HG03558 (cell line): ENCODE results near the gene HPCAL1.

Source experiments
- ATAC-seq: cut with Tn5 transposase; IDR thresholded peaks from one replicate; pipeline ENCODE4 v1.9.1; 2021; ENCODE audit warnings: moderate number of reproducible peaks; ENCODE audit not compliant: unreplicated experiment; ENCODE audit errors: extremely low read depth

Gene HPCAL1

DNA sequence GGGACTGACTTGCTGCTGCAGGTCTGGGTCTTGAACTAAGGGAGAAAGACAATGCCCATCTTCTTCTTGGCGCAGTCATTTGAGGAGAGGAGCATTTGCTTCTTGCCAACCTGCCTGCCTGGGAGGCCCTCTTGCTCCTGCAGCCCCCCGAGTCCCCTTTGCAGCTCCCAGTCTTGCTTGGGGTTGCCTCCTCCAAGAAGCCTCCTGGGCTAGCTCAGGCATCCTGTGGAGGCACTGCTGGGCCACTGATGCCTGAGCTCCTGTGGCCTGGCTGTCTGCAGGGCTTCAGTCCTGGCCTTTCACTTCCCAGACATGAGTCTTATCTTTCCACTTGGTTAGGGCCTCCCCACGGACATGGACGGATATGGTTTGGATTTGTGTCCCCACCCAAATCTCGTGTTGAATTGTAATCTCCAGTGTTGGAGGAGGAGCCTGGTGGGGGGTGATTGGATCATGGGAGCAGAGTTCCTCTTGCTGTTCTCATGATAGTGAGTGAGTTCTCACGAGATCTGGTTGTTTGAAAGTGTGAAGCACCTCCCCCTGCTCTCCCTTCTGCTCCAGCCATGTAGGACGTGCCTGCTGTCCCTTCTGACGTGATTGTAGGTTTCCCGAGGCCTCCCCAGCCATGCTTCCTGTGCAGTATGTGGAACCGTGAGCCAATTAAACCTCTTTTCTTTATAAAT, 17.3 kb downstream of the HPCAL1 start:
- ATAC-seq: no peak

DNA sequence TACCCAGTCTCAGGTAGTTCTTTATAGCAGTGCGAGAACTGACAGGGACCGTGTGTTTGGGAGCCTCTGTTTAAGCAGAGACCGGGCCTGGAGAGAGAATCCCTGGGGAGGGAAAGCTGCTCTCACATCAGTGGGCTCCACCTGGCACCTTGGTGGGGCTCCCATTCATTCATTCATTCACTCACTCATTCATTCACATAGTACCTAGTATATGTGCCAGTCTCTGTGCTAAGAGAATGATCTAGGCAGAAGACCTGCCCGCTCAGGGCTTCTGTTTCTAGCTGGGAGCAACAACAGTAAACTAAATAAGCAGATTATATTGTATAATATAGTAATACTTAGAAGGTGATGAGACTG, 17.8 kb downstream of the HPCAL1 start:
- no peak for ATAC-seq

DNA sequence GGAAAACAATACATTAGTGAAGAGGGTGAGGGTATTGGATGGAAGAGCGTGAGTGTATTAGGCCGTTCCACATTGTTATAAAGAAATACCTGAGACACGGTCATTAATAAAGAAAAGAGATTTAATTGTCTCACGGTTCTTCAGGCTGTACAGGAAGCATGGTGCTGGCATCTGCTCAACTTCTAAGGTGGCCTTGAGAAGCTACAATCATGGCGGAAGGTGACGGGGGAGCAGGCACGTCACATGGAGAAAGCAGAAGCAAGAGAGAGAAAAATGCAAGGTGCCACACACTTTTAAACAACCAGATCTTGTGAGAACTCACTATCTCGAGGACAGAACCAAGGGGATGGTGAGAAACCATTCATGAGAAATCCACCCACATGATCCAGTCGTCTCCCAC, 18.2 kb downstream of the HPCAL1 start:
- no peak for ATAC-seq

DNA sequence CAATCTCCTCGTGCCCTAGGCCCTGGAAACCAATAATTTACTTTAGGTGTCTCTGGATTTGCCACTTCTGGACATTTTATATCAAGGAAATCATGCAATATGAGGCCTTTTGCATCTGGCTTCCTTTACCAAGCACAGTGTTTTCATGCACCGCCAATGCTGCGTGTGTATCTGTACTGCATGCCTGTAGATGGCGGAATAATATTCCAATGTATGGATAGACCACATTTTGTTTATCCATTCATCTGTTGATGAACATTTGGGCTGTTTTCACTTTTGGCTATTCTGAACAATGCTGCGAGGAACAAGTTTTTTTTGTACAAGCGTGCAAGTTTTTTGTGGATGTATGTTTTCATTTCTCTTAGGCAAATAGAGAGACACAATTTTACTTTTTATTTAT, 18.9 kb downstream of the HPCAL1 start:
- ATAC-seq: no peak

DNA sequence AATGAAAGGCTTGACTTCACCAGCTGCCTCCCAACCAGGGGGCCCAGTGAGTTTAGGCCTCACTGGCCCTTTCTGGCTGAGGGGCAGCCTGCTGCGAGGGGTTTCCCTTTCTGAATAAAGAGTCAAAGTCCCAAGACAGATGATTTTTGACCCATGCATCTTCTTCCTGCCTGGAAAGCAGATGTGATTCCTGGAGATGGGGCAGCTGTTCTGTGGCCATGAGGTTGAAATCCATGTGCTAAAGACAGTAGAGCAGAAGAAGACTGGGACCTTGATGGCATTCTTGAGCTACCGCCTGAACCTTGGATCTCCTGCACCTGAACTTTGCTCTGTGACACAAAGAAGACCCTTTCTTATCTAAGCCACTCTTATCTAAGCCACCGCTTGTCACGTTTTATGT, 19.8 kb downstream of the HPCAL1 start:
- ATAC-seq: no peak

DNA sequence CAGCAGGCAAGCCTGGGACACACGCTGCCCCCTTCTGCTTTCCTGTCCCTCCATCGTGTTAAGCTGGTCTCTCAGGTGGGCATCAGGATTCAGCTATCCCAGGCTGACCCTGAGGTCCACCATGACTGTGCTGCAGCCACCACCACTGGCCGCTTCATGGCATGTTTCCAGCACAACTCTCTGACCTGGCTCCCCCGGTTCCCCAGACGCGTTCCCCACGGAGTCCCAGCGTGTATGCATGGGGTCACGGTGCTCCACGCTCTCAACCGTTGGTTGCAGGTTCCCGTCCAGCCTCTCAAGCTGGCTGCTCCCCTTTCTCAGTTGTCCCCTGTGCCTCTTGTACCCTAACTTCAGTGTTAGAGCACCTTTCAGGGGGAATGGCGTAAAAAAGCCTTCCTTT, 20.3 kb downstream of the HPCAL1 start:
- ATAC-seq: no peak

DNA sequence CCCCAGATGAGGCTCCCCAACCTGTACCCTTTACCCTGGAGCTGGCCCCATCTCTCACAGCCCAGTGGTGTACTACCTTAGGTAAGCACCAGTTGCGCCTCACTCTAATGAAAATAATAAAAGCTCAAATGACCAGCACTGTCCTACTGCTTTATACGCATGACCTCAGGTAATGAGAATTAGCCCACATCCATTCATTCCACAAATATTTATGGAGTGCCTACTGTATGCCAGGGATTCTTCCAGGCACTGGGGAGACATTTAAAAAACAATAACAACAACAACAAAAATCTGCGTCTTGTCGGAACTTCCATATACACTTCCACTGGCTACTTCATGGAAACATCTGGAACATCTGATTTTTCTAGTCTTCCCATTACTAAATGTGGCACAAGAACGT, 20.8 kb downstream of the HPCAL1 start:
- no peak for ATAC-seq

DNA sequence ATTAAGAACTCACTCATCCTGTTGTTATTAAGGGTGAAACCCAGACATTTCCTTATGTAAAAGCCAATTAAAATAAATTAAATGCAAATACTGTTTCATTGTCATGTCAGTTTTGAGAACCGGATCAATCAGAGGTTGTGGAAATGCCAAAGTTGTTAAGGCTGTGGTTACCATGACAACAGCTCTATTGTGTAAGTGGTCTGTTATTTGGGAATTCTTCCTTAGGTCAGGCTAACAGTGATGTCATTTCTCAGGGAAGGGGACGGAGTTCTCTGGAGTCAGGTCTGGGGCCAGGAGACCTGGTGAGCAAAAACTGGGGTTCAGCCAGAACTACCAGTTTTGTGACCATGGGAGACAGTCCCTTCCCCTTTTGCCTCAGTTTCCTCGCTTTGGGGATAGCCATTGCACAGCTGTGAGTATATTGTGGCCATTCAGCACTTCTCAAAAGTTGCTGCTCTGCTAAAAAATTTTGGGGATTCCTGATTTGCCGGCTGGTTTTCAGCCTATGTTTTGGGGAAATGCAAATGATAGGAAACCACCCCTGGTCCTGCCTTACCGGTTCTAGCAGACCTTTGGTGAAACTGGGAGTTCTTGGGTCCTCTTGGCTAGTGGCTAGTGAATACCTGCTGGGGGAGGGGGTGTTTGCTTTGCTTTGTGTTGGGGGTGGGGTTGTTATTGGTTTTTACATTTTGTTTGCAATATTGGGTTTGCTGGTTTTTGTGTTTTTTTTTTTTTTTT, 21.6 kb downstream of the HPCAL1 start:
- ATAC-seq: no peak

DNA sequence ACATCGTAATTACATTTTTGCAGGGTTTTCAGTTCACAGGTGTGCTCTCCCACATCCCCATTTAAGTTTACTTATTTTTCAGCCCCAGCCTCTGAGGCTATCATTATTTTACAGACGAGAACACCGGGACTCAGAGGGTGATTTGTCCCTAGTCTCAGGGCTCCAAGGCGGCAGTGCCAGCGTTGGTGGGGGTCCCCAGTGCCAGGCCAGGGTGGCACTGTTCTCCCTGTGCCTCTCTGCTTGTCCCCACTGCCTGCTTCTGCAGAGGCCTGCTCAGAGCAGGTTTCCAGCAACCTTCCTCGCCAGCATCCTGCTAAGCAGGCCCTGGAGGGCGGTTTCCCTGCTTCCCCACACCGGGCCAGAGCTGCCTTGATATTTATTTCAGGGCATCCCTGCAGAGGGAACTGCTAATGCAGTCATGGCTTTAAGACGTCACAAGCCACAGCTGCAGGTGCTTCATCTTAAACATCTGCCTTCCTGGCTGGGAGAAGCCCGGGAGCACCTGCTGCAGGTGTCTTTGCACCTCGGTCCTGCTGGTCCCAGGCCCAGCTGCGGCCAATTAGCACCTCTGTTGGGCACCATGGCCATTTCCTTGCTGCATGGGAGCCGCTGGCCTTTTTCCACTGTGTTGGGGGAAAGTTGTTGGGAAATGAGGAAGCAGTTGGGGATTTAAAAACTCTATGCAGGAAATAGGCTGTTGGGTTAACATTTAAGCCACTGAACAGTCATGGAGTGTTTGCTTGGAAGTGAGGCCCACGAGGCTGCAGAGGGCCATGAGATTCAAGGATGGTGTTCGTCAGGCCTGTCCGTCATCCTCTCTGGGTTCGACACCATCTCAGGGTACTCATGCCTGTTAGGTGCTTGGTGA, 22.8 kb downstream of the HPCAL1 start:
- ATAC-seq: no peak

DNA sequence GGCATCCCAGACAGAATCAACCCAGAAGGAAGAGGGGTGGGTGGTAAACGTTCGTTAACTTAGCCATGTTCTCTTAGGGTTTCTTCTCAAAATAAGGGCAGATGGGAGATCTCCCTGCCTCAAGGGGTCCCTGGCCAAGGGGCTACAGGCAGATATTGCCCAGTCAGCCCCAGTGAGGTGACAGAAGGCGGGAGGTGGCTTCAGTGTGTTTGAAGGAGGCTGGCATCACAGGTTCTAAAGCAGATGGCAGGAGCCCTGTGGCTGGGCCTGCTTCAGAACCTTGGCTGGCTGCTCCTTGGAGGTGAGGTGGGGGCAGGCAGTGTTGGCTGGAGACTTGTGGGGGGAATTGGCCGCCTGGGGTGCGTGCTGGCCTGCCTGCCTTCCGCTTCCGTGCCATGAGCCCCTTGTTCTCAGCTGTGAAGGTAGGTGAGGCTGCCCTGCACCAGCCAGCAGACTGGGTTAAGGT, 23.5 kb downstream of the HPCAL1 start:
- no peak for ATAC-seq

DNA sequence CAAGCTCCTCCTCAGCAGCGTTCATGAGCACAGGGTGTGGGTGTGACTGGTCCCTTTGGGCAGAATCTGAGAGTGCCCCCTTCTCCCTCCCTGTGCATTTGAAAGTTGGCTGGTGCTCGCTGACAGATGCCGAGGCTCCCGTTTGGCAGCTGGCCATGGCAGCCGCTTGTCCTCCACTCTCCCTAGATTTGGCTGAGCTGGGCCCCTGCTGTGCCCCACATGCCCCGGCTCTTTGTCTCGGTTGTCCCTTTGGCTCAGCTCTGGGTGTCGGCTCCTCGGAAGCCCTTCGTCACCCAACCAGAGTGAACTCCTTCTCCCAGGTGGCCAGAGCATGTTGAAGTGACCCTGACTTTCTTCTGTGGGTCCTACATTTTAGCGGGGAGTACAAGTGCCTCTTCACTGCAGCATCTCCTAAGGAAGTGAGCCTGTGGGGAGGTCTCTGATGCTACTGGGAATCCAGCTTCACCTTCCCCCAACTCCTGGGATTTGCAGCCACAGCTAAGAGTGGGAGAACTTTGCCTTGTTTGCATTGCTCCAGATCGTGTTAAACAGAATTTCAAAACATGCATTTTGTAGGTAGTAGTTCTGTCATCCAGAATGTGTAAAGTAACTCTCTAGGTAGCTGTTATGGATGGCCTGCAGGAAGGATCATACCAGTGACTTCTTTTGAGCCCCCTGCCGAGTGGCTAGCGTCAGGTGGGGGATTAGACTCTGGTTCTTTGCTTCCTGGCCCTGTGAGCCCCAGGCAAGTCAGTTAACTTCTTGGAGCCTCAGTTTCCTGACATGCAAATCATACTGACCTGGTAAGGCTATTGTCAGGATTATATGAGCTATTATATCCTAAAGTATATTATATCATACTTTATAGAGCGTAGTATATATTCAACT, 24.2 kb downstream of the HPCAL1 start:
- no peak for ATAC-seq

DNA sequence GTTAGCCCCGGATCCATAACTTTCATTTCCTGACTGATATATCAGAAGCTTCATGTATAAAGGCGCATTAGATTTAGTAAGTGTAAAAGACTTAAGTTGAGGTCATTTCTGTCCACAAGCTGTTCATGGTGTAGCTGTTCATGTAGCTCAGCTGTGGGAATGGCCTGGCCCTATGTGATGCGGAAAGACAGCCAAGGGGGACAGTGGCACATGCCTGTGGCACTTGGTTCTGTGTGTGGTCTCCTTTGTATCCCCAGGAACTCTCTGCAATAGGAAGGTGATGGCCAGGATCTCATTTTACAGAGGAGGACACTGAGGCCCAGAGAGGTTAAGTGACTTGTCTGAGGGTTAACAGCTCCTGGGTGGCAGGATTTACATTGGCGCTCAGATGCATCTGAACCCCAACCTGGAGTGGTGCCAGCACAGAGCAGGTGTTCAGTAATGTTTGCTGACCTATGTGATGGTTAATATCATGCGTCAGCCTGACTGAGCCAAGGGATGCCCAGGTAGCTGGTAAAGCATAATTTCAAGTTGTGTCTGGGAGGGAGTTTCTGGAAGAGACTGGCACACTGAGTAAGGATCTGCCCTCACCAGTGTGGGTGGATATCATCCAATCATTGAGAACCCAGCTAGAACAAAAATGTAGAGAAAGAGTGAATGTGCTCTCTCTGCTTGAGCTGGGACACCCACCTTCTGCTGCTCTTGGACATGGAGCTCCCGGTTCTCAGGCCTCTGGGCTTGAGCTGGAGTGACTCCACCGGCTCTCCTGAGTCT, 25.4 kb downstream of the HPCAL1 start:
- no peak for ATAC-seq

DNA sequence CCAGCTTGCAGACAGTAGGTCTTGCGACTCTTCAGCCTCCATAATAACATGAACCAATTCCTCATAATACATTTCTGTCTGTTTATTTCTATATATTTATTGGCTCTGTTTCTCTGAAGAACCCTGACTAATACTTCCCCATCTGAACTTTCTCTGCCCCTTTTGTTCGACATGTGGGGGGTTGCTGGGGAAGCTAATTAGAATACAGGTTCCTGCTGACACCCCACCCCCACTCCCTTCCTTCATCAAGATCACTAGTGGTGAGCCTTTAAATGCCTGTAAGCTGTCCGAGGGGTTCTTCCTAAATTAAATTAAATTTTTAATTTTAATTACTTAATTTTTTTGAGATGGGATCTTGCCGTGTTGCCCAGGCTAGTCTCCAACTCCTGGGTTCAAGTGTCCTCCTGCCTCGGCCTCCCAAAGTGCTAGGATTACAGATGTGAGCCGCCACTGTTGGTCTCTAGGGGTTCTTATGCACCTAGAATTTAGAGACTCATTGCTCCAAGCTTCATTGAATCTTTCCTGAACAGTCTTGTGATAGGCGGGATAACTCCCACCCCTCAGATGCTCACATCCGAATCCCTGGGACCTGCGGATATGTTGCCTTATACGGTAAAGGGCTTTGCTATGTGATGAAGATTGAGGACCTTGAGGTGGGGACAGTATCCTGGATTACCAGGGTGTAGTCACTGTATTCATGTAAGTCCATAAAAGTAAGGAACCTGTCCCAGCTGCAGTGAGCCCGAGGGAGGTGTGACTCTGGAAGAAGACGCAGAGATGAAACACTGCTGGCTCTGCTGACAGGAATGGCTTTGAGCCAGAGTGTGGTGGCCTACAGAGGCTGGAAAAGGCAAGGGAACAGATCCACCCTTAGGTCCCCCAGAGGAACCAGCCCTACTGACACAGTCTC, 26.2 kb downstream of the HPCAL1 start:
- ATAC-seq: no peak

DNA sequence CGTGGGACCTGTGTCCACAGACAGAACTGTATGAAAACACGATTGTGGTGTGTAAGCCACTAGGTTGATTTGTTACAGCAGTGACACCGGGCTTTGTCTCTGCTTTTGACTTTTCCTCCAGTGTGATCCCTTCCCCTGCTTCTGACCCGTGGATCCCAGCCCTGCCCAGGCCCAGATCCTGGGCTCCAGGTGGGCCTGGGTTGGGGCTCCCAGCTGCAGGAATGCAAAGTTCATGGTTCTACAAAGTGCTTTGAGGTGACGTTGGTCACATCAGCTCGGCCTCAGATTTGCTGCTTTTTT, 26.8 kb downstream of the HPCAL1 start:
- no peak for ATAC-seq

DNA sequence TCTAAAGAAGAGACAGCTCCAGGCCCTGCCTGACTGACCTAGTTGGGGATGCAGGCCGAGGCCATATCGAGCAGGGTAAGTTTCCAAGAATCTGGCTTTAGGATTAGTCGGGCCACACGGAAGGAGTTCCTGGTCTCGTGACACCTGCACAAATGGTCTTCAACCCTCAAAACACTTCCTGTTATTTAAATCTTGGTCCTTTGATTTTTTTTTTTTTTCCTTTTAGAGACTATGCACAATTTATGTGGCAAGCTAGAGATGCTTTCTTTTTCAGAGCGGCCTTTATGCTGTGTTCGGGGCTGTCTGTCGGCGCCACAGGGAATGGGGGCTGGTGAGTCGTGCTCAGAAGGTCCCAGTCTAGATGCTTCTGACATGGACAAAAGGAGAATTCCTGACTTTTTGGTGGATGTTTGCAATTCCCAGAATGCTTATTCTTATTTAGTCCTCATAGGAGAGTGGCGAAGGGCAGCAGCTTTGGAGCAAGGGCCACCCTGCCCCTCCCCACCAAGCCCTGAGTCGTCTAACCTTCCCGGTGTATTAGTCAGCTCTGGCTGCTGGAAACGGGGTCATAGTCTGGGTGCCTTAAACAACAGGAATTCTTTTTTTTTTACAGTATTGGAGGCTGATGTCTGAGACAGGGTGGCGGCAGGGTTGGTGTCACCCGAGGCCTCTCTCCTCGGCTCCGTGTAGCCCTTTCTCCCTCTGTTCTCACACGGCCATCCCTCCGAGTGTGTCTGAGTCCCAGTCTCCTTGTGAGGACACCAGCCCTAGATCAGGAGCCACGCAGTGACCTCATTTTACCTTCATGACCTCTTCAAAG, 27.4 kb downstream of the HPCAL1 start:
- no peak for ATAC-seq

DNA sequence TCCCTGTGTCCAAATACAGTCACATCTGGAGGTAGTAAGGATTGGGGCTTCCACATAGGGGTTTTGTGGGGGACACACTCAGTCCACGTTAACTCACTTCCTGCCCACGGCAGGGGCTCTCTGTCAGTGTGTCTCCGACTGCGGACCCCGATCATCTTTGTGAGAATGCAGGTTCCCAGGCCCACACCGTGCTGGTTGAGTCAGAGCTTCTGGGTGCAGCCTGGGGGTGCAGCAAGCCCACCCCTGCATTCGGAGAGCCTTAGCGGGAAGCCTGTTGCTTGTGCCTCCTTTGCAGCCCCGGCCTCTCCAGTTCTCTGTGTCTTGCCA, 28.0 kb downstream of the HPCAL1 start:
- ATAC-seq: no peak

DNA sequence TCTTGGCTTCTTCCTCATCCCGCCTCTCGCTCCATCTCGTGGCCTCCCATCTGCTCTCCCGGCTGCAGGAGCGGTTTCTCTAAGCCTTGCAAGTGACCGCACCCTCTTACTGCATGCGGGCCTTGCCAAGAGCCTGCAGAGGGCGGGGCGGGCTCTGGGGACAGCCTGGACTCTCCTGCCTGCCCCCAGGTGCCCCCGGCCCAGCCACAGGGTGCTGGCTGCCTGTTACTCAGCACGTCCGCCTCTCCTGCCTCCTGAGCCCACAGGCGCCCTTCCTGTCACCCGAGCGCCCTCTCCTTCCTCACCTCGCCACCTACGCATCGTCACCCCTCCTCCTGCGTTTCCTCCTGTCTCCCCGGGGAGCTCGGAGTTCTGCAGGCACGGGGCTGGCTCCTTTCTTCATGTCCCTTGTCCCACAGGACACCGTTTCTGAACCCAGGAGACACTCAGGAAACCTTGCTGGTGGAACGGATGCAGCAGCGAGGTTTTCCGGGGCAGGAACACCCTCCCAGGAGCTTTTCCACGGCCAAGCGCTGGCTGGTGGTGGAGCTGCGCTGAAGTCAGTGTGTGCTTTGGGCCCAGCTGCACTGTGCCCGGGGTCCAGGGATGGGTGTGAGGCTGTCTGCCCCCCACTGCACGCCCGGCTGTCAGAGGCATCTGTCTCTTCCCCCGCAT, 28.5 kb downstream of the HPCAL1 start:
- no peak for ATAC-seq
